A549 (cell line): ENCODE results near the gene CAPN2. TPM values are rescaled to one million over a fixed set of nuclear protein-coding genes. Genes with fewer than 3 reads are reported as not detected.

Experiments used
- ATAC-seq, 2 experiments: fragments of 200-7000 bp in 1 of 2; fragments of >200 bp in 1 of 2; cut with Nextera tagmentation in 1 of 2; cut with Tn5 transposase in 1 of 2; 3 replicates each; pipeline versions ENCODE4 v1.8.0 to v1.9.1; 2018 to 2020; ENCODE audit warnings: mild to moderate bottlenecking in 1 of 2, moderate library complexity in 1 of 2
- CTCF ChIA-PET: fragments of 300-600 bp; sonication (Branson Sonifier 250); formaldehyde crosslinking; extraction: SDS; loops from one replicate; lab custom pipeline; 2021; ENCODE audit warnings: antibody characterized with exemption, inconsistent platforms; lab: Yijun Ruan, JAX
- POLR2A ChIA-PET: fragments of 350-600 bp; formaldehyde crosslinking; extraction: SDS; loops from one replicate; lab custom pipeline; 2021; ENCODE audit warnings: antibody characterized with exemption, inconsistent platforms; lab: Yijun Ruan, JAX
- DNase-seq, 2 experiments: peaks; one replicate each; pipeline versions ENCODE4 v3.0.0 to v3.0.0-alpha.2; 2011 to 2016; ENCODE audit warnings: low read depth in 1 of 2, low spot score in 1 of 2
- FAIRE-seq: peaks from 2 replicates; lab custom pipeline; 2011; peaks lifted over from hg19 to GRCh38; lab: Jason Lieb, UNC
- H3K27ac ChIP-seq, 2 experiments: fragments of >200 bp; sonication (Bioruptor Twin); formaldehyde crosslinking; 3 replicates each; pipeline ENCODE4 v1.5.1; 2016 to 2017
- H3K4me1 ChIP-seq: fragments of >200 bp; sonication (Bioruptor Twin); formaldehyde crosslinking; 3 replicates; pipeline ENCODE4 v1.6.1; 2016
- H3K4me2 ChIP-seq: fragments of >200 bp; sonication (Bioruptor Twin); formaldehyde crosslinking; 3 replicates; pipeline ENCODE4 v1.6.1; 2016
- H3K4me3 ChIP-seq: fragments of >200 bp; sonication (Bioruptor Twin); formaldehyde crosslinking; 3 replicates; pipeline ENCODE4 v1.5.1; 2016
- H3K9me3 ChIP-seq: fragments of >200 bp; sonication (Bioruptor Twin); formaldehyde crosslinking; 3 replicates; pipeline ENCODE4 v1.6.1; 2016
- CEBPB ChIP-seq, 2 experiments: fragments of >200 bp in 1 of 2; sonication (Bioruptor Twin) in 1 of 2; formaldehyde crosslinking in 1 of 2; IDR thresholded peaks; 2 replicates each; pipeline ENCODE4 v1.6.1; 2012 to 2016
- CHD4 ChIP-seq: fragments of 200-600 bp; sonication (generic); IDR thresholded peaks from 2 replicates; pipeline ENCODE4 v1.6.1; 2016; ENCODE audit warnings: antibody characterized with exemption, mild to moderate bottlenecking, borderline replicate concordance
- EHMT2 ChIP-seq: fragments of 200-600 bp; sonication (generic); IDR thresholded peaks from 2 replicates; pipeline ENCODE4 v1.6.1; 2016; ENCODE audit warnings: antibody characterized with exemption, low read depth, mild to moderate bottlenecking, moderate library complexity
- ELK1 ChIP-seq: fragments of 150-350 bp; IDR thresholded peaks from 2 replicates; pipeline ENCODE4 v1.6.1; 2014; ENCODE audit warnings: low read depth, mild to moderate bottlenecking, low read length
- FOSL2 ChIP-seq, 2 experiments: fragments of 450-650 bp in 1 of 2; fragments of >200 bp in 1 of 2; sonication (Bioruptor Twin) in 1 of 2; formaldehyde crosslinking; IDR thresholded peaks; 2 replicates each; pipeline versions ENCODE4 v1.5.0 to v1.6.1; 2016 to 2020; ENCODE audit warnings: mild to moderate bottlenecking in 1 of 2, moderate library complexity in 1 of 2
- FOXS1 ChIP-seq: fragments of 250-450 bp; sonication (Bioruptor Pico); IDR thresholded peaks from 2 replicates; pipeline ENCODE4 v1.5.0; 2020; ENCODE audit warnings: mild to moderate bottlenecking, moderate library complexity
- HES2 ChIP-seq: fragments of >200 bp; sonication (Bioruptor Twin); formaldehyde crosslinking; IDR thresholded peaks from 2 replicates; pipeline ENCODE4 v1.6.1; 2016
- JUN ChIP-seq, 2 experiments: fragments of >200 bp; sonication (Bioruptor Twin); formaldehyde crosslinking; IDR thresholded peaks; 2 replicates in 1 of 2; 3 replicates in 1 of 2; pipeline ENCODE4 v1.6.1; 2016 to 2017
- KDM5A ChIP-seq: fragments of 200-600 bp; sonication (generic); IDR thresholded peaks from 2 replicates; pipeline ENCODE4 v1.6.1; 2016; ENCODE audit warnings: antibody characterized with exemption, mild to moderate bottlenecking
- MAX ChIP-seq: IDR thresholded peaks from 2 replicates; pipeline ENCODE4 v1.6.1; 2012
- NFE2L2 ChIP-seq: fragments of 150-350 bp; conservative IDR thresholded peaks from 2 replicates; pipeline ENCODE4 v1.6.1; 2014; ENCODE audit warnings: low read length
- NPAS2 ChIP-seq: fragments of 250-450 bp; sonication (Bioruptor Pico); IDR thresholded peaks from 2 replicates; pipeline ENCODE4 v1.8.0; 2022; ENCODE audit warnings: mild to moderate bottlenecking, moderate library complexity, borderline replicate concordance
- POLR2AphosphoS2 ChIP-seq: conservative IDR thresholded peaks from 2 replicates; pipeline ENCODE4 v1.6.1; 2012; ENCODE audit warnings: low read length, improper control_type of control experiment, inconsistent platforms
- RAD21 ChIP-seq, 2 experiments: fragments of >200 bp in 1 of 2; sonication (Bioruptor Twin) in 1 of 2; formaldehyde crosslinking in 1 of 2; IDR thresholded peaks in 1 of 2; conservative IDR thresholded peaks in 1 of 2; 2 replicates in 1 of 2; 3 replicates in 1 of 2; pipeline ENCODE4 v1.6.1; 2012 to 2018; ENCODE audit warnings: inconsistent platforms in 1 of 2
- RCOR1 ChIP-seq: fragments of 150-350 bp; IDR thresholded peaks from 2 replicates; pipeline ENCODE4 v1.6.1; 2014; ENCODE audit warnings: antibody characterized with exemption, low read length, low read depth
- SMC3 ChIP-seq: fragments of >200 bp; sonication (Bioruptor Twin); formaldehyde crosslinking; IDR thresholded peaks from 3 replicates; pipeline ENCODE4 v1.6.1; 2018; ENCODE audit warnings: inconsistent platforms
- TP53 ChIP-seq: fragments of 250-450 bp; sonication (Bioruptor Pico); IDR thresholded peaks from 2 replicates; pipeline ENCODE4 v1.5.0; 2021; ENCODE audit warnings: mild to moderate bottlenecking, moderate library complexity
- ZC3H11A ChIP-seq: fragments of 450-650 bp; IDR thresholded peaks from 2 replicates; pipeline ENCODE4 v1.6.1; 2014; ENCODE audit warnings: antibody characterized with exemption, mild to moderate bottlenecking
- ZNF302 ChIP-seq: fragments of 250-450 bp; sonication (Bioruptor Pico); IDR thresholded peaks from 2 replicates; pipeline ENCODE4 v1.9.0; 2021; ENCODE audit warnings: inconsistent platforms, mild to moderate bottlenecking, moderate library complexity
- WGBS: methylation state at CpG from one replicate; pipeline ENCODE4 v1.1.6; 2017; ENCODE audit errors: missing lambda C conversion rate; 5-methylcytosine and 5-hydroxymethylcytosine counted together
- polyA plus RNA-seq, 4 experiments: library from polyadenylated mRNA; depleted of rRNA in 3 of 4; stranded (reverse); fragments of >200 nt; fragmentation: RNase III in 1 of 4; extraction: RNeasy Plus Mini Kit Qiagen cat#74134 plus additional on column Dnase treatment in 1 of 4; gene quantifications; 2 replicates in 3 of 4; 3 replicates in 1 of 4; pipeline ENCODE4 v1.2.3, GENCODE V29; 2011 to 2017

Gene CAPN2
- polyA plus RNA-seq, 2 of the 4 experiments (the other 2 are of a cell fraction): 199 to 300 TPM

- FAIRE-seq (no peak), DNase-seq (no peak), ATAC-seq (no peak)
- peaks cover 84% of the 10 kb centered on the region for H3K4me1 ChIP-seq
- ChIA-PET CTCF (interaction anchor here (0.7 to 7.1 kb wide), 3 partner anchors 9 to 95 kb away, joined by 3 to 84 read pairs (median 3); no protein-coding TSS in a partner anchor), POLR2A (interaction anchor here (0.9 to 2.0 kb wide), 2 partner anchors 8 to 15 kb away, joined by 3 to 7 read pairs; no protein-coding TSS in a partner anchor)
- peak overlapping the region; percentile 99 for H3K27ac ChIP-seq
- no peak overlapping the region for H3K4me3 ChIP-seq
- peak overlapping the region; percentile 88 for H3K4me2 ChIP-seq
- no peak for TF ChIP-seq SMC3
- no peak for TF ChIP-seq ZNF302 (CRISPR knock-in tag)
- no peak for TF ChIP-seq RCOR1
- TF ChIP-seq ELK1: no peak
- TF ChIP-seq CHD4: no peak
- no peak for TF ChIP-seq KDM5A
- TF ChIP-seq HES2: no peak
- TF ChIP-seq NFE2L2: no peak
- no peak for TF ChIP-seq MAX
- TF ChIP-seq TP53 (CRISPR knock-in tag): no peak
- TF ChIP-seq FOXS1: no peak
- WGBS: 86% methylated on average over 7 of the region's 7 CpGs
- no peaks in the 10 kb centered on the region for H3K9me3 ChIP-seq
Measured at GRCh38 chr1:223716302-223716862, 4.0 kb downstream of the CAPN2 start.

- Histone ChIP-seq H3K9me3 (no peaks in the 10 kb centered on the region), H3K4me3 (no peak overlapping the region), H3K4me1 (peaks cover 85% of the 10 kb centered on the region), H3K4me2 (peak overlapping the region; percentile 88), H3K27ac (peak overlapping the region; percentile 99)
- ATAC-seq: no peak
- TF ChIP-seq CEBPB (IDR thresholded peaks at IDR 0.05): peak; percentile 41 to 78; a peak in 3 of 4 replicates
- no peak for TF ChIP-seq JUN (IDR thresholded peaks at IDR 0.05)
- ChIA-PET POLR2A (interaction anchor here (2.0 kb wide), 1 partner anchor 16 kb away, joined by 7 read pairs; no protein-coding TSS in a partner anchor), CTCF (interaction anchor here (5.5 to 7.1 kb wide), 2 partner anchors 18 to 32 kb away, joined by 24 to 84 read pairs; no protein-coding TSS in a partner anchor)
- DNase-seq: no peak
- WGBS: 77% methylated on average over 5 of the region's 5 CpGs
- FAIRE-seq: no peak
Measured at GRCh38 chr1:223717123-223717522, 4.8 kb downstream of the CAPN2 start.

- ChIA-PET CTCF (interaction anchor here (0.8 to 7.1 kb wide), 5 partner anchors 10 to 40 kb away, joined by 3 to 84 read pairs (median 8); no protein-coding TSS in a partner anchor), POLR2A (interaction anchor here (1.2 to 2.0 kb wide), 2 partner anchors 10 to 13 kb away, joined by 5 to 7 read pairs; no protein-coding TSS in a partner anchor)
- H3K4me3 ChIP-seq: no peak overlapping the region; the same call in 2 of the 3 replicates
- H3K4me1 ChIP-seq: peaks cover 92% of the 10 kb centered on the region
- peak overlapping the region; percentile 99 for H3K27ac ChIP-seq
- DNase-seq: no peak
- no peaks in the 10 kb centered on the region for H3K9me3 ChIP-seq
- peak in 1 of 2 experiments; percentile 8; a peak in 3 of 6 replicates for ATAC-seq
- TF ChIP-seq NPAS2 (no peak), RAD21 (conservative IDR thresholded peaks at IDR 0.05 in 1 of 2, IDR thresholded peaks at IDR 0.05 in 1 of 2) (no peak), ZC3H11A (no peak), EHMT2 (no peak), CEBPB (IDR thresholded peaks at IDR 0.05) (no peak), JUN (IDR thresholded peaks at IDR 0.05) (no peak), POLR2AphosphoS2 (no peak), KDM5A (no peak), FOSL2 (IDR thresholded peaks at IDR 0.05) (no peak), FOSL2 (CRISPR knock-in tag; IDR thresholded peaks at IDR 0.05) (peak; percentile 12; the same call in 1 of the 2 replicates)
- no peak for FAIRE-seq
- WGBS: 55% methylated on average over 4 of the region's 6 CpGs
- H3K4me2 ChIP-seq: peak overlapping the region; percentile 88
Measured at GRCh38 chr1:223717695-223718363, 5.5 kb downstream of the CAPN2 start.
